Activated gamma-delta T cell (primary cell): ENCODE measurements around the gene CSNK1A1.
"Not testable (repeated sequence)": the region's sequence is repeated elsewhere in the genome, so short reads cannot be mapped to it uniquely, and the experiment has no call there.

ENCODE experiments used
- DNase-seq: peaks from one replicate; lab custom pipeline; 2025; lab: John Stamatoyannopoulos, UW

The CSNK1A1 gene

GRCh38 chr5:149572576-149573231, 21.5 kb upstream of the CSNK1A1 start:
- DNase-seq = no peak

- no peak for DNase-seq
These were observed 20.9 kb upstream of the CSNK1A1 start for GRCh38 chr5:149572170-149572569.

GRCh38 chr5:149567226-149567625, 16.0 kb upstream of the CSNK1A1 start:
- DNase-seq = no peak

- DNase-seq = not testable (repeated sequence)
These were observed 13.4 kb upstream of the CSNK1A1 start for GRCh38 chr5:149564542-149565140.

- no peak for DNase-seq
These were observed 12.2 kb upstream of the CSNK1A1 start for GRCh38 chr5:149563466-149563865.

- DNase-seq = no peak
These were observed 10.6 kb upstream of the CSNK1A1 start for GRCh38 chr5:149561848-149562247.

GRCh38 chr5:149559706-149560105, 8.5 kb upstream of the CSNK1A1 start:
- DNase-seq = no peak

GRCh38 chr5:149552553-149553160, 1.4 kb upstream of the CSNK1A1 start:
- DNase-seq = no peak

- no peak for DNase-seq
These were observed 827 bp upstream of the CSNK1A1 start for GRCh38 chr5:149552038-149552494.

GRCh38 chr5:149550594-149551226, 529 bp downstream of the CSNK1A1 start:
- no peak for DNase-seq

- DNase-seq = no peak
These were observed 1.0 kb downstream of the CSNK1A1 start for GRCh38 chr5:149550268-149550583.

- no peak for DNase-seq
These were observed 1.6 kb downstream of the CSNK1A1 start for GRCh38 chr5:149549461-149550267.

GRCh38 chr5:149546974-149547373, 4.3 kb downstream of the CSNK1A1 start:
- no peak for DNase-seq

GRCh38 chr5:149545327-149545726, 5.9 kb downstream of the CSNK1A1 start:
- no peak for DNase-seq

GRCh38 chr5:149544028-149544420, 7.2 kb downstream of the CSNK1A1 start:
- no peak for DNase-seq

- no peak for DNase-seq
These were observed 7.7 kb downstream of the CSNK1A1 start for GRCh38 chr5:149543361-149544027.

- no peak for DNase-seq
These were observed 9.3 kb downstream of the CSNK1A1 start for GRCh38 chr5:149541893-149542292.

GRCh38 chr5:149540089-149540488, 11.2 kb downstream of the CSNK1A1 start:
- DNase-seq = no peak

GRCh38 chr5:149537374-149537975, 13.8 kb downstream of the CSNK1A1 start:
- no peak for DNase-seq

GRCh38 chr5:149535787-149536186, 15.5 kb downstream of the CSNK1A1 start:
- not testable (repeated sequence) for DNase-seq

- DNase-seq = no peak
These were observed 18.8 kb downstream of the CSNK1A1 start for GRCh38 chr5:149532413-149532812.
